GM13977 (cell line): ENCODE results near the gene MRPS12.

ENCODE experiments used
- DNase-seq: peaks from one replicate; pipeline ENCODE4 v3.0.0; 2012; ENCODE audit warnings: low spot score
- CTCF ChIP-seq: IDR thresholded peaks from 2 replicates; pipeline ENCODE4 v1.5.1; 2012; ENCODE audit warnings: mild to moderate bottlenecking, control low read depth; ENCODE audit not compliant: insufficient read depth; ENCODE audit errors: extremely low read depth, missing control alignments
- in situ Hi-C: fragments of 300-500 bp; cut with MboI; formaldehyde crosslinking; loops from one replicate; pipeline ENCODE4 v1.12.0; 2022; ENCODE audit warnings: low sequenced_read_pairs, low pct_unique_long_range_greater_than_20kb, mixed read lengths, inconsistent platforms; ENCODE audit not compliant: unreplicated experiment

The MRPS12 gene

GRCh38 chr19:38915329-38916321, 15.1 kb upstream of the MRPS12 start:
- in situ Hi-C loops = loop anchor here (25.0 kb wide), 1 partner anchor 178 kb away; the partner anchor contains the start of gene CAPN12
- DNase-seq = no peak
- TF ChIP-seq CTCF = no peak

- TF ChIP-seq CTCF = no peak
- DNase-seq = no peak
- in situ Hi-C loops = loop anchor here (25.0 kb wide), 1 partner anchor 180 kb away; the partner anchor contains the start of gene CAPN12
These were observed 13.2 kb upstream of the MRPS12 start for GRCh38 chr19:38917516-38917915.

- DNase-seq = no peak
These were observed 12.7 kb upstream of the MRPS12 start for GRCh38 chr19:38917921-38918491.

GRCh38 chr19:38918526-38918925, 12.2 kb upstream of the MRPS12 start:
- no peak for TF ChIP-seq CTCF
- in situ Hi-C loops = loop anchor here (25.0 kb wide), 1 partner anchor 181 kb away; the partner anchor contains the start of gene CAPN12
- no peak for DNase-seq

More at GRCh38 chr19:38917921-38918491, 12.7 kb upstream of the MRPS12 start:
- TF ChIP-seq CTCF = no peak
- in situ Hi-C loops = loop anchor here (25.0 kb wide), 1 partner anchor 181 kb away; the partner anchor contains the start of gene CAPN12

GRCh38 chr19:38919837-38920601, 10.7 kb upstream of the MRPS12 start:
- in situ Hi-C loops = loop anchor here (25.0 kb wide), 1 partner anchor 183 kb away; the partner anchor contains the start of gene CAPN12
- no peak for DNase-seq
- TF ChIP-seq CTCF = no peak
